Activated effector memory CD4-positive, alpha-beta T cell treated with anti-CD3 and anti-CD28 coated beads, Interleukin-2, amount 50 U/mL, for 16 hours (primary cell): ENCODE data around the gene PIR.

ENCODE experiments used
- DNase-seq: peaks from one replicate; pipeline ENCODE4 v3.0.0-alpha.2; 2020

PIR gene

GRCh38 chrX:15416133-15416993 lies 76.8 kb downstream of the PIR start:
- no peak for DNase-seq

DNA sequence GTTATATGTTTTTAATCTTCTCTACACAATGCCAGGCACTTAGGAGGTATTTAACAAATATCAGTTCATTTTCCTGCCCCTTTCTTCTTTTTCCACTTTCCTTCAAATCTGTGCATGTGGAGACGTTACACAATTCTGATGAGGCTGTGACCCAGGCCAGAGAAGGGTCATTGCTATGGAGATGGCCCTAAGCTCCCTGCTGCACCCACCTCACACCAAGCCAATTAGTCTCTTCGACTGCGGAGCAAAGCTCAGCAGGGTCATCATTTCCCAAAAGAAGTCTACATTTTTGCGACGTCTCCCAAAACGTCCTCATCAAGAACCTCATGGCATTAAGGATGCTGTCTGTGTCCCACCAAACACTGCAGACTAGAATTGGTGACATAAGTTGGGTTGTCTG lies 80.0 kb downstream of the PIR start:
- DNase-seq = no peak

- no peak for DNase-seq
Measured at GRCh38 chrX:15410947-15411346, 82.2 kb downstream of the PIR start.

DNA sequence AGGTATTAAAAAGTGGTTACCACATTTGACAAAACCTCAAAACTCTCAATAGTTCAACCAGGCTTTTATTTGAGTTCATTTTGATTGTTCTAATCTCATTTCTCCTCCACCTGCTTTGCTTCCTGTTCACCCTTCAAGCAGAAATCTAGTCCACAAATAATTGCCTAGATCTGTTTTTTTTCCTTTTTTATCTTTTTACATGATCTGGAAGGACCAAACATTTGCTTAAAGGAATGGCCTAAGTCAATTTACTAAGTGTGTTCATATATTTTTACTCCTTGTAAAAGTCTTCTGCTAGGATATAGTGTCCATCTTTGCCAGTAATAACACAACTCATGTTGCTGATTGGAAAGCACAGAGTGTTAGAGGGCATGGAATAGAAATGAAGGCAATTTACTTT lies 82.7 kb downstream of the PIR start:
- DNase-seq = no peak

DNA sequence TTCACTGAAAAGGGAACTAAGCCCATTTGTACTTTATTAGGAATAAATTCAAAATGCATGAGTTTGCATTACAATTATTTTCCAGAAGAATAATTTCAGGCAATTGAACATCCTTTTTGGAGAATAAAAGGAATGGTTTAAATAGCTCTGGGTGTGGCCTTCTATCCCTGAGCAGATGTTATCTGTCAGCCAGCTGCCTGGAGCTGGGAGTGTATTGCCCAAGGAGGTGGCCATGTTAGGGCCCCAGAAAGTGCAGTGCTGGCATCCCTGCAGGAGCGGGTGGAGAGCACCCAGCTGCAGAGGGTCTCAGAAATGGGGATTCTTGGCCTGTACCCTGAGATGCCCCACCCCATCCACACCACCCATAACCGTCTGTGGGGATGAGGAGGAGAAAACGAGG lies 87.3 kb downstream of the PIR start:
- no peak for DNase-seq

GRCh38 chrX:15404401-15405096 lies 88.6 kb downstream of the PIR start:
- DNase-seq = no peak

DNA sequence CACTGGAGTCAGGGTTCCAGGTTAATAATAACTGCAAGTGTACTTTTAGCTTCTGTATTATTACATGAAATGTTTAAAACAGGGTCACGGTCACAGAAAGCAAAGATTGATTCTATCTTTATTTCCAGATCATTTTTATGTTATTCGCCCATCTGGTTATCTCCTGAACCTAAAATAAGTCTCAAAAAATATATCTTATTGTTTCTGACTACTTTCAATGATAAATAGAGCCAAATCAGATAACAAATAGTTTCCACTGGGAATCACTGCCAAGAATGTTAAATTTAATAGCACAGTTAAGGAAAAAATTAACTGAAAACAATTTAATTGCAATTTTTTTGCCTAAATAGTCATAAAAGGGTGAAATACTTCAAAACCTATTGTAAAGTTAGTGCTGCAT lies 91.8 kb downstream of the PIR start:
- DNase-seq = no peak

DNA sequence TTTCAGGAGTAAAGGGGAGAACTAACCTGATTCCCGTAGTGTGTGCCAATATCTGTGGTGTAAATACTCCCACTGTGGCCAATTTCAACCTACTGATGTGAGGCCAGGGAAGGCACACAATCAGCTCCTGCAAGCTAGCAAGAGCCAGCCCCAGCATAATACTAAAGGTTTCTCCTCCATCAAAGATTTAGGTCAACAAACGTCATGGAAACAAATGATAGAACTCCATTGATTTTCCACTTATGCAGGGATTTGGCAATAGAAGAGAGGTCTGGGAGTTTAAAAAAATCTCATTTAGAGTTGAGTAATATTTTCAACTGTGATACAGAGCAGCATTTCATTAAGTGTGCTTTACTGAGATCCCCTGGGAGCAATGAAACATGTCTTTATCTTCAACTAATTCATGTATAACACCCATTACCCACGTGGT lies 93.2 kb downstream of the PIR start:
- no peak for DNase-seq

DNA sequence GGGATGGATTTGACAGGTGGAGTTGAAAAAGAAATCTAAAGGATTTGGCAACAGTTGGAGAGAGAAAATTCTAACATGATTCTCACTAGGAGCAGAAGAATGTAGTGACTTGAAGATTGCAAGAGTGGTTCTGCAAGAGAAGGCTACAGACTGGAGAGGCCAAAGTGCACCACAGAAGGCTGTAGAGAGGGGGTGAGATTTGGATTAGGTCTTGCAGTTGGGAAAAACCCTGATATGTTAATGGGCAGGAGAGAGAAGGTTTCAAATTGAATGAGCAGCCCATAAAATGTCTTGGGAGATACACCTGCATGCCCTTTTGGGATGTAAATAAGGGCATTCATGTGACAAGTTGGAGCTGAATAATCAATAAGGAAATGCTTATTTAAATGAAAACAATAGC lies 94.3 kb downstream of the PIR start:
- no peak for DNase-seq

DNA sequence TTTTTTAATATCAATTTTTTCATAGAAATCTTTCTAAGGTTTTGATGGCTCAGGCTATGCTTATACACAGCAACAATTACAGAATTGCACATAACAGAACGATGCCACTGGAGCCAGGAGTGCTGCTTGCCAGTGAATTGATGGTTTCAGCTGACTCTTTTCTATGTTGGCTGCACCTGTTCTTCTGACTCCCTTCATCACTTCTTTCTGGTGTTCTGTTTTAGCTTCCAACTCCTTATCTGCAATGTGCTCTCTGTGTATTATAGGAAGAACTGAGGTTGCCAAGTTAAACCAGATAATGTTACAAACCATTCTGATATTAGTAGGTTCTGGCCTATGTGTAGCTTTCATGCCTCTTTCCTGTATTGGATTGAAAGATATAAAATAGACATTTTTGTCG lies 97.3 kb downstream of the PIR start:
- no peak for DNase-seq

DNA sequence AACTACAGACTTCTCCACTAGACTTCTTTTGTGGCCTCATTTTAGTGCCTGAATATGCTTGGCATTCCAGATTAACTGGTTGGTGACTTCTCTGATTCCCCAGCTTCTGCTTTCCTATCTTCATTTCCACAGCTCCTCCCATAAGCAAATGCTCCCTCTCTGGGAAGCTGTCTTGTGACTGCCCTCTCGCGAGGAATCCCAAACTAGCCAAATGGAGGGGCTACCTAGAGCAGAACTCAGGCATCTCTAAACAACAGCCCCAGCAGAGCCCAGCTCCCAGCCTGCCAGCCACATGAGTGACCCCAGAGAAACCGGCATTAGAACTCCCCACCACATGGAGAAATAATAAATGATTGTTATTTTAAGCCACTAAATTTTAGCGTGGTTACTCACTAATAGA lies 101.3 kb downstream of the PIR start:
- no peak for DNase-seq

GRCh38 chrX:15384304-15384703 lies 108.8 kb downstream of the PIR start, which contains the start of gene VEGFD:
Gene VEGFD (minus strand): TSS chrX:15384413. CDS start chrX:15383946, 467 bp downstream.
- no peak for DNase-seq

- no peak for DNase-seq
Measured at GRCh38 chrX:15382813-15383212, 110.3 kb downstream of the PIR start.

- DNase-seq = no peak
Measured at GRCh38 chrX:15376956-15377355, 116.2 kb downstream of the PIR start.

- DNase-seq = no peak
Measured at GRCh38 chrX:15373976-15374375, 119.2 kb downstream of the PIR start.

DNA sequence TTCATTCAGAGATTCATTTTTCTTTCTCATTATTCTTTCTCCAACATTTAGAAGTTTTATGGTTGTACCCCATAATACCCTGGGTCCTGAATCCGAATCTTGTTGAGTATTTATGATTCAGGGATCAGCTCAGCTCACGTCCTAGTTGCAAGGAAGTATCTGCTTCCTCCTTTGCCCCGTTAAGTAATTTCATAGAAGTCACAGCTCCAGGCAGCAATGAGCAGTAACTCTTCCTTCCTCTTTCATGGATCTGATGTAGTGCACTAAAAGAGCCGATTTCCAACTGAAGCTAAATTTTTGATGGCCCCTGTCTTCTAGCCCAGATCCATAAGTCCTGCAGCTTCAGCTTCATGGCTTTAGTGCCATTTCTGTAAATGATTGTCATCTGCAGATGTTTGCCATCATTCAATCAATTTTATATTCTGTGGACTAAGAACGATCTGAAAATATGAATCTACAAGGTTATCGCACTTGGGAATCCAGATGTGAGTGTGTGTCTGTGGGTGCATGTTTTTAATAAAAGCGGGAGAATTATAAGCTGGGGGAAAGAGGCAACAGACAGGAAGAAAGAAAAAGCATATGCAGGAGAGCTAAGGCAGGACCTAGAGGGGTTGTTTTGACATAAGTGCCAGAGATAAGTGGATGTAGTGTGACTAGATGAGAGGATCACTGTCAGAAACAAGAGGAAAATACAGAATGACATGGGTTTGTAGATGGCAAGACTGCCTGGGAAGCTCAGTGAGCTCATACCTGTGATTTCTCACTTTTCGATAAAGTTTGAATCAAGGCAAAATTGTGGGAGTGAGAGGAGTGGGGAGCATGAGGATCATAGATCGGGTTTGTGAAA lies 126.4 kb downstream of the PIR start:
- DNase-seq = no peak

DNA sequence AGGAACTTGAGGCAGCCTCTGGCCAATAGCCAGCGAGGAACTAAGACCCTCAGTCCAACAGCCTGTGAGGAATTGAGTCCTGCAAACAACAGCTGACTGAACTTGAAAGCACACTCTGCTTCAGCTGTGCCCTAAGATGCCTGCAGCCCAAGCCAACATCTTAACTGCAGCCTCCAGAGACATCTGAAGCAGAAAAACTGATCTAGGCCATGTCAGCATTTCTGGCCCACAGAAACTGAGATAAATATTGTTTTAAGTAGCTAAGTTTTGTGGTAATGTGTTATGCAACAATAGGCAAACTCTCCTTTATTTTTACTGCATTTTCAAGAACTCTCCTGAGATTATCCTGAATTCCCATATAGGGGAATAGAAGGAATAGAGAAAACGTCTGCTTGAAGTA lies 133.4 kb downstream of the PIR start:
- no peak for DNase-seq

DNA sequence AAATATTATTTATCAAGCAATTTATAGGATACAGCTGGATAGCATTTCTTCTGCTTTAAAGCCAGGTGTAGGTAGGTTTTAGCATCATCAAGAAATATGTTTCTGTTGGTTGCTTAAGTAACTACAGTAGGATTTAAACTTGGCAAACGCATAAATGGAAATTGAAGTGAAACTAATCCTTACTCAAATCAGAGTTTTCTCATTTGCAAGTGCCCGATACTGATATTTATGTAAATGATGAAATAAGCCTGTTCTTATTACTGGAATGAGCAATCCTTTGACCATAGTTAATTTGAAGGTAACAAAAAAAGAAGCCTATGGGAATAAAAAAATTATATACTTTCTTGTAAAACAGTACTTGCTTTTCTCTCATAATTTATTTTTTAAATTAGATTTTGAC lies 134.6 kb downstream of the PIR start:
- DNase-seq = no peak

DNA sequence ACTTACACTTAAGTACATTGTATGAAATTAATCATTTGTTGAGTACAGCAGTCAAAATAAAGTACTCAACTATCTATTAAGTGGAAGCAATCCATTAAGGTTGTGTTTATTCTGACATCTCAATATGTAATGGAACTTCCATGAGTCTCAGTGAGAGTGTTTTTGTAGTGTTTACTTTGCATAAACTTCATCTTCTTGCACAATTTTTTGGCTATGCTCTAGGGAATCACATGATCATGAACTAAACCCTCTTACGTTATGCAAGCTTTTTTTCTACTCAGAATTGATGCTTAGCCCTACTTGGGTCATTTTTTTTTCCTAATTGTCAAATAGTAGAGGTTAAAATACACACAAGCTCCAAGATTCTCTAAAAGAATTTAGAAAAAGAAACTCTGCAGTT lies 136.7 kb downstream of the PIR start:
- no peak for DNase-seq

DNA sequence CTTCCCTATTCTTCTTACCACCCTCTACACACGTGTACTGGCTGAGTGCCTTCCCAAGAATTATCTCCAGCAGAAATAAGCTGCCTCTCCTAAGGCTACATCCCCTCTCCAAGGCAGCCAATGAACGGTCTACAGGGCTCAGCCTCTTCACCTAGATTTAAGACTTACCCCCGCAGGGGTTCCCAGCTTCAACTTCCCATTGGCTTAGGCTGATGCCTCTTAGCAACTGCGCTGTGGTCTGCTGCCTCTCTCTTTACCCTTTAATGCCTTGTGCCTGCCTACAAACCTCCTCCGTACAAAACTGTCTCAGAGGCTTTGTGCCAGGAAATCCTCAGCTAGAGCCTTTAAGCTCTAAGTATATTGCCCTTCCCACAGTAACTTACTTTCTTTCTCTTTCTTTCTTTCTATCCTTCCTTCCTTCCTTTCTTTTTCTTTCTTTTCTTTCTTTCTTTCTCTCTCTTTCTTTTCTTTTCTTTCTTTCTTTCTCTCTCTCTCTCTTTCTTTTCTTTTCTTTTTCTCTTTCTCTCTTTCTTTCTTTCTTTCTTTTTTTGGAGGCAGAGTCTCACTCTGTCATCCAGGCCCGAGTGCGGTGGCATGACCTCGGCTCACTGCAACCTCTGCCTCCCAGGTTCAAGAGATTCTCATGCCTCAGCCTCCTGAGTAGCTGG lies 142.7 kb downstream of the PIR start:
- DNase-seq = no peak

GRCh38 chrX:15349046-15349445 lies 144.1 kb downstream of the PIR start:
- DNase-seq = no peak

GRCh38 chrX:15345976-15346375 lies 147.2 kb downstream of the PIR start:
- DNase-seq = no peak

GRCh38 chrX:15344106-15344505 lies 149.0 kb downstream of the PIR start:
- DNase-seq = no peak
